GM12878 (cell line): ENCODE measurements around the gene BTBD9. TPM values are rescaled to one million over a fixed set of nuclear protein-coding genes. Genes with fewer than 3 reads are reported as not detected.

ENCODE experiments used
- ATAC-seq: fragments of 200-7000 bp; cut with Tn5 transposase; 3 replicates; pipeline ENCODE4 v1.9.1; 2020; ENCODE audit warnings: mild to moderate bottlenecking, moderate library complexity
- BruUV-seq: library from RNA; stranded (reverse); fragments of 400-500 nt; replicated peaks from 2 replicates; lab custom pipeline; 2021; lab: Mats Ljungman, UMichigan
- CTCF ChIA-PET: fragments of 300-600 bp; sonication (Branson Sonifier 250); formaldehyde crosslinking; extraction: SDS; loops from one replicate; lab custom pipeline; 2021; ENCODE audit warnings: inconsistent platforms; lab: Yijun Ruan, JAX
- POLR2A ChIA-PET: fragments of 350-600 bp; formaldehyde crosslinking; extraction: SDS; loops from one replicate; lab custom pipeline; 2021; ENCODE audit warnings: inconsistent platforms; lab: Charles Lee
- RAD21 ChIA-PET: fragments of 300-600 bp; sonication (Branson Sonifier 250); formaldehyde crosslinking; loops from one replicate; lab custom pipeline; 2023; ENCODE audit warnings: antibody characterized with exemption; ENCODE audit not compliant: unreplicated experiment; lab: Charles Lee
- SMC1A ChIA-PET: fragments of 300-600 bp; sonication (Branson Sonifier 250); formaldehyde crosslinking; loops from one replicate; lab custom pipeline; 2023; ENCODE audit not compliant: unreplicated experiment, uncharacterized antibody; lab: Charles Lee
- DNase-seq: peaks from one replicate; pipeline ENCODE4 v3.0.0-alpha.2; 2011; ENCODE audit warnings: low read depth, low spot score
- FAIRE-seq: peaks from 3 replicates; lab custom pipeline; 2011; peaks lifted over from hg19 to GRCh38; lab: Jason Lieb, UNC
- H2AFZ ChIP-seq: 2 replicates; pipeline ENCODE4 v1.6.0; 2011; ENCODE audit warnings: low read depth, low read length, control low read depth; ENCODE audit not compliant: control insufficient read depth
- H3K27ac ChIP-seq: 2 replicates; pipeline ENCODE4 v1.5.1; 2011; ENCODE audit warnings: control low read depth; ENCODE audit not compliant: control insufficient read depth, insufficient read depth
- H3K27me3 ChIP-seq, 2 experiments: replicated peaks in 1 of 2; 2 replicates each; pipeline versions ENCODE4 v1.6.0 to v1.6.1; 2011; ENCODE audit warnings: low read length in 1 of 2; ENCODE audit not compliant: control insufficient read depth in 2 of 2, insufficient read depth in 2 of 2
- H3K36me3 ChIP-seq, 2 experiments: 2 replicates each; pipeline ENCODE4 v1.5.1; 2011; ENCODE audit warnings: low read length in 1 of 2; ENCODE audit not compliant: control insufficient read depth in 2 of 2, insufficient read depth in 2 of 2
- H3K4me1 ChIP-seq: 2 replicates; pipeline ENCODE4 v1.6.1; 2011; ENCODE audit warnings: mild to moderate bottlenecking, low read length, moderate library complexity, mixed read lengths; ENCODE audit not compliant: control insufficient read depth, insufficient read depth
- H3K4me2 ChIP-seq: 2 replicates; pipeline ENCODE4 v1.6.0; 2011; ENCODE audit warnings: control low read depth; ENCODE audit not compliant: control insufficient read depth, insufficient read depth
- H3K4me3 ChIP-seq: fragments of 200-600 bp; sonication (generic); 2 replicates; pipeline ENCODE4 v1.5.1; 2016
- H3K79me2 ChIP-seq: 2 replicates; pipeline ENCODE4 v1.6.0; 2011; ENCODE audit warnings: low read length; ENCODE audit not compliant: control insufficient read depth, insufficient read depth
- H3K9ac ChIP-seq: 2 replicates; pipeline ENCODE4 v1.8.0; 2011; ENCODE audit warnings: low read length, control low read depth, mixed read lengths; ENCODE audit not compliant: control insufficient read depth, insufficient read depth
- H3K9me3 ChIP-seq: replicated peaks from 3 replicates; pipeline ENCODE4 v1.5.1; 2011; ENCODE audit warnings: mild to moderate bottlenecking, low read length; ENCODE audit not compliant: control insufficient read depth, insufficient read depth
- H4K20me1 ChIP-seq: 2 replicates; pipeline ENCODE4 v1.6.0; 2011; ENCODE audit not compliant: control insufficient read depth, insufficient read depth
- CHD4 ChIP-seq: fragments of 200-600 bp; sonication (generic); IDR thresholded peaks from 2 replicates; pipeline ENCODE4 v1.6.1; 2016; ENCODE audit warnings: mild to moderate bottlenecking
- EED ChIP-seq: sonication (generic); IDR thresholded peaks from 2 replicates; pipeline ENCODE4 v1.6.1; 2016; ENCODE audit warnings: antibody characterized with exemption, low read depth
- POLR2AphosphoS2 ChIP-seq: IDR thresholded peaks from 2 replicates; pipeline ENCODE4 v1.6.1; 2011; ENCODE audit warnings: low read depth, mild to moderate bottlenecking, low read length, improper control_type of control experiment, moderate library complexity
- WGBS: methylation state at CpG from one replicate; pipeline ENCODE4 v1.1.6; 2016; ENCODE audit warnings: low lambda C conversion rate; ENCODE audit not compliant: insufficient replicate concordance, insufficient coverage; ENCODE audit errors: missing lambda C conversion rate; 5-methylcytosine and 5-hydroxymethylcytosine counted together
- in situ Hi-C: fragments of 300-500 bp; cut with MboI; formaldehyde crosslinking; loops from 9 replicates; pipeline ENCODE4 v1.14.3; 2018; ENCODE audit warnings: mixed read lengths
- intact Hi-C: fragments of 100-400 bp; cut with micrococcal nuclease; formaldehyde crosslinking; loops from one replicate; pipeline ENCODE4 v1.14.2; 2022; ENCODE audit not compliant: unreplicated experiment
- polyA plus RNA-seq, 11 experiments: library from polyadenylated mRNA; depleted of rRNA in 4 of 11; unstranded in 6 of 11; stranded (reverse) in 5 of 11; fragments of >200 nt; fragmentation: Nextera tagmentation in 4 of 11; fragmentation: Illumina TruSeq in 1 of 11; extraction: Ambion mirVana in 4 of 11; extraction: Trizol in 1 of 11; gene quantifications; 1 replicate in 1 of 11; 2 replicates in 10 of 11; pipeline versions ENCODE4 v1.2.1 to v1.2.3, GENCODE V29; 2011 to 2016; ENCODE audit warnings: inconsistent platforms in 2 of 11, missing spikeins in 2 of 11, low read depth in 1 of 11
- total RNA-seq, 4 experiments: library from RNA; depleted of rRNA in 3 of 4; stranded (reverse); fragments of >200 nt in 3 of 4; fragmentation: Illumina TruSeq in 1 of 4; extraction: Trizol in 1 of 4; gene quantifications; 2 replicates each; pipeline versions ENCODE4 v1.2.1 to v1.2.3, GENCODE V29; 2013 to 2021

BTBD9 gene
- total and polyA plus RNA-seq, 10 of the 15 experiments (the other 5 are each of a cell fraction or from before 2014, with no cell fraction given): 0.22 to 8.6 (median 4.6) TPM

DNA sequence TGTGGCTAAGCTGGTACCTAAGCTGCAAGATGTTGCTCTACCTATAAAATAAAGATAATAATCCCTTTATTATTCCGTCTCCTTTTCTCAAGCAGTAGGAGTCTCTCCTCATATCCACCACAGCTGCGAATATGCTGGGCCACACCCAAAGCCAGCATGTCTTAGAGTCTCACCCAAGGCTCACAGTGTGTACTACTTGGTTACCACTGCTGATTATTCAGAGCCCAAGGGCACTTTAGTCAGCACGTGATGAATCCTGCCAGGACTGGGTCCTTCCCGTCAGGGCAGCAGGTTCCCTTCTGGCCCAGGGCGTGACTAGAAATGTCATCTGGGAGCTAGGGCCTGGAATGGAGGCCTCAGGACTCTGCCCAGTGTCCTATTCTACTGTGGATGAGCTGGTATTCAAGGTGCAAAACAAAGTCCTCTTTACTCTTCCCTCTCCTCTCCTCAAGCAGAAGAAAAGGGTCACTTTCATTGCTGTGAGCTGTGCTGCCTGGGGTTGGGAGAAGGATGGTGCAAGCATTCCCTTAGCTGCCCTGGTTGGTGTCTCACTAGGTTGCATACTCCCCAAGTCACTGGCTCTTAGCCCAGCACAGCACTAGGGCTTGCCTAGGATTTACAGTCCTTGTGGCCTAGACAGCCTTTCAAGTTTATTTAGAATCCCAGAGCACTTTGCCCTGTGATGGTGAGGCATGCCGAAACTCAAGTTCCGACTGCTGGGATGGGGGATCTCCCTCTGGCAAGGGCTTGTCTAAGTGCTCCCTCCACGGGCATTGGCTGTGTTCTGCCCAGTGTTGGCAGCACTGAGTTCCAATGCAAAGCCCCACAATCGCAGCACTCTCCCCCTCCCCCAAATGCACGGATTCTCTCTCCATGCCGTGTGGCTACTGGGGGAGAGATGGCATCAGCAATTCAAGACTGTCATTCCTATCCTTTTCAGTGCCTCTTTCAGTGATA, 320.2 kb downstream of the BTBD9 start:
- RAD21 ChIA-PET: no interaction called here
- H2AFZ ChIP-seq: no peak overlapping the region
- DNase-seq: no peak
- H4K20me1 ChIP-seq: no peaks in the 10 kb centered on the region
- POLR2A ChIA-PET: interaction anchor here (2.0 kb wide), 1 partner anchor 12 kb away, joined by 6 read pairs; no protein-coding TSS in a partner anchor
- H3K36me3 ChIP-seq: no peaks in the 10 kb centered on the region
- no TSS peak for BruUV-seq
- no peaks in the 10 kb centered on the region for H3K27me3 ChIP-seq
- no peak overlapping the region for H3K4me3 ChIP-seq
- no peak overlapping the region for H3K9ac ChIP-seq
- TF ChIP-seq POLR2AphosphoS2 (no peak), EED (peak; percentile 16; the same call in 1 of the 2 replicates), CHD4 (no peak)
- H3K4me1 ChIP-seq: peaks cover 59% of the 10 kb centered on the region
- SMC1A ChIA-PET: no interaction called here
- no peak overlapping the region; the same call in 1 of the 2 replicates for H3K4me2 ChIP-seq
- H3K9me3 ChIP-seq: no peaks in the 10 kb centered on the region; the same call in 2 of the 3 replicates
- no peaks in the 10 kb centered on the region for H3K79me2 ChIP-seq
- FAIRE-seq: no peak
- H3K27ac ChIP-seq: peak overlapping the region; percentile 69
- CTCF ChIA-PET: interaction anchor here (0.9 kb wide), 1 partner anchor 48 kb away, joined by 3 read pairs; no protein-coding TSS in a partner anchor
- in situ Hi-C loops: no loop called here
- intact Hi-C loops: loop anchor here (5.0 kb wide), 1 partner anchor 173 kb away; no protein-coding TSS in a partner anchor
- 63% methylated on average over 11 of the region's 11 CpGs for WGBS
- no peak for ATAC-seq
